Sigmoid colon (tissue), 7 donors: ENCODE data around the gene SLC7A6OS. TPM values are rescaled to one million over a fixed set of nuclear protein-coding genes. Genes with fewer than 3 reads are reported as not detected.

ENCODE experiments used
- DNase-seq: peaks from one replicate; pipeline ENCODE4 v3.0.0-alpha.2; 2019
- H3K27ac ChIP-seq, 4 donors: fragments of 200-600 bp; sonication (generic); one replicate each; pipeline ENCODE4 v1.5.1; 2016 to 2019; ENCODE audit warnings: mild to moderate bottlenecking in 1 of 4
- H3K27me3 ChIP-seq, 3 donors: fragments of 200-600 bp; sonication (generic); one replicate each; pipeline ENCODE4 v1.5.1; 2019; ENCODE audit warnings: mild to moderate bottlenecking in 1 of 3
- H3K36me3 ChIP-seq, 4 donors: fragments of 200-600 bp; sonication (generic); one replicate each; pipeline ENCODE4 v1.5.1; 2016 to 2019
- H3K4me1 ChIP-seq, 4 donors: fragments of 200-600 bp; sonication (generic); one replicate each; pipeline ENCODE4 v1.5.1; 2017 to 2019
- H3K4me3 ChIP-seq, 4 donors: fragments of 200-600 bp; sonication (generic); one replicate each; pipeline ENCODE4 v1.5.1; 2017 to 2019; ENCODE audit warnings: mild to moderate bottlenecking in 2 of 4, moderate library complexity in 1 of 4
- H3K9me3 ChIP-seq, 4 donors: fragments of 200-600 bp in 3 of 4; sonication (generic) in 3 of 4; one replicate each; pipeline versions ENCODE4 v1.5.1 to v1.6.1; 2013 to 2019
- EP300 ChIP-seq, 4 donors: sonication (generic); formaldehyde crosslinking; IDR thresholded peaks; one replicate each; pipeline ENCODE4 v1.6.1; 2017; ENCODE audit warnings: antibody characterized with exemption in 4 of 4
- POLR2A ChIP-seq, 2 donors: fragments of 450-650 bp; IDR thresholded peaks; one replicate each; pipeline ENCODE4 v1.6.1; 2016; ENCODE audit warnings: antibody characterized with exemption in 2 of 2, mild to moderate bottlenecking in 2 of 2, moderate library complexity in 2 of 2
- POLR2AphosphoS5 ChIP-seq, 4 donors: sonication (generic); formaldehyde crosslinking; IDR thresholded peaks; one replicate each; pipeline ENCODE4 v1.6.1; 2017; ENCODE audit warnings: antibody characterized with exemption in 4 of 4
- WGBS, 2 donors: extraction: QIAGEN DNeasy Blood & Tissue Kit; methylation state at CpG; one replicate each; pipeline ENCODE4 v1.1.7; 2013; 5-methylcytosine and 5-hydroxymethylcytosine counted together
- intact Hi-C: fragments of 100-400 bp; cut with DNase I; formaldehyde crosslinking; loops from one replicate; pipeline ENCODE4 v1.15.1; 2023
- polyA plus RNA-seq, 3 donors: library from polyadenylated mRNA; stranded (reverse); fragments of 200-250 nt; gene quantifications; one replicate each; pipeline ENCODE4 v1.2.3, GENCODE V29; 2013
- total RNA-seq, 4 donors: library from RNA; depleted of rRNA; stranded (reverse); fragments of >200 nt; gene quantifications; one replicate each; pipeline ENCODE4 v1.1.0, GENCODE V29; 2016
- TF ChIP-seq, protein P1 (sequence below), 4 experiments: fragments of 450-650 bp in 3 of 4; fragments of 200-600 bp in 1 of 4; IDR thresholded peaks; one replicate each; pipeline ENCODE4 v1.5.1; 2016 to 2019; ENCODE audit warnings: antibody characterized with exemption in 4 of 4, mild to moderate bottlenecking in 3 of 4, moderate library complexity in 2 of 4
- donor health status: healthy with polysubstance abuse.
- donor health status: Bipolar disorder and iron deficiency.
- donor health status: healthy.

SLC7A6OS gene
- total and polyA plus RNA-seq, 7 donors = 4.8 to 20.8 (median 10.0) TPM

DNA sequence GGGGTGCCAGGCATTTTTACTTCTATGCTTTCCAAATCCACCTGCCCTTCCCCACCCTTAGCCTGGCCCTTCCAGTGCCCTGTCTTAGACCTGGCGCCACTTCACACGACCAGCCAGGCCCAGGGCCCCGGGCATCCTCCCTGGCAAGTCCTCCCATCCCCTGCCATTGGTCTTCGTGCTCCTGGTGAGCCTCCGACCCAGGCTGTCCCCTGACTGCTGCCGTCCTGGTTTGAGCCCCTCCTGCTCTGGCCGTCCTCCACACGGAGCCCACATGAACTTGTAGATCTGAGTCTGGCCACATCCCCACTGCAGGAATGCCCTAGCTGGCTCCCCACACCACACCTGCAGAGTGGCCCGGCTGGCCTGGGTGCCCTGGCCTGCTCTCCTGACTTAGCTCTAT, 44.1 kb upstream of the SLC7A6OS start:
- Histone ChIP-seq H3K4me3 (no peak overlapping the region), H3K9me3 (no peaks in the 10 kb centered on the region), H3K27me3 (no peaks in the 10 kb centered on the region), H3K27ac (no peak overlapping the region), H3K4me1 (no peaks in the 10 kb centered on the region), H3K36me3 (peaks cover 16 to 97% (median 67%) of the 10 kb centered on the region in 4 donors)
- 93 to 96% methylated on average over 9 of the region's 9 CpGs for WGBS, 2 donors
- TF ChIP-seq, protein P1, sequence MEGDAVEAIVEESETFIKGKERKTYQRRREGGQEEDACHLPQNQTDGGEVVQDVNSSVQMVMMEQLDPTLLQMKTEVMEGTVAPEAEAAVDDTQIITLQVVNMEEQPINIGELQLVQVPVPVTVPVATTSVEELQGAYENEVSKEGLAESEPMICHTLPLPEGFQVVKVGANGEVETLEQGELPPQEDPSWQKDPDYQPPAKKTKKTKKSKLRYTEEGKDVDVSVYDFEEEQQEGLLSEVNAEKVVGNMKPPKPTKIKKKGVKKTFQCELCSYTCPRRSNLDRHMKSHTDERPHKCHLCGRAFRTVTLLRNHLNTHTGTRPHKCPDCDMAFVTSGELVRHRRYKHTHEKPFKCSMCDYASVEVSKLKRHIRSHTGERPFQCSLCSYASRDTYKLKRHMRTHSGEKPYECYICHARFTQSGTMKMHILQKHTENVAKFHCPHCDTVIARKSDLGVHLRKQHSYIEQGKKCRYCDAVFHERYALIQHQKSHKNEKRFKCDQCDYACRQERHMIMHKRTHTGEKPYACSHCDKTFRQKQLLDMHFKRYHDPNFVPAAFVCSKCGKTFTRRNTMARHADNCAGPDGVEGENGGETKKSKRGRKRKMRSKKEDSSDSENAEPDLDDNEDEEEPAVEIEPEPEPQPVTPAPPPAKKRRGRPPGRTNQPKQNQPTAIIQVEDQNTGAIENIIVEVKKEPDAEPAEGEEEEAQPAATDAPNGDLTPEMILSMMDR (IDR thresholded peaks at IDR 0.05) = no peak
- TF ChIP-seq EP300 (IDR thresholded peaks at IDR 0.05) = no peak
- TF ChIP-seq POLR2A (IDR thresholded peaks at IDR 0.05) = no peak
- no peak for TF ChIP-seq POLR2AphosphoS5 (IDR thresholded peaks at IDR 0.05)
- intact Hi-C loops = no loop called here
- DNase-seq = no peak

DNA sequence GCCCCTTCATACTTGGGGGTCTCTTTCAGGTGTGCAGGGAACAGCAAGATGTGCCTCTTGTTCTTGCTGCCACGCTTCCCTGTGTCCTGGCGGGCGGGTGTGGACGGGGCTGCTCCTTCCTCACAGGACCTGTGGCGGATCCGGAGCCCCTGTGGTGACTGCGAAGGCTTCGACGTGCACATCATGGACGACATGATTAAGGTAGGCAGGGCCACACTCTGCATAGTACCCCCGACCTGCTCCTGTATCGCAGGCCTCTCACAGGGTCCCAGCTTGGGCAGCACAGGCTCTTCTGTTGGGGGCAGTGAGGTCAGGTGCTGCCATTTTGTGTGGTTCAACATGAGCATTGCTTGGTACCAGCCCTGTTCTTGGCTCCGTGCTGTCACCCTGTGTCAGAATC, 42.6 kb upstream of the SLC7A6OS start:
- 89 to 94% methylated on average over 13 of the region's 13 CpGs for WGBS, 2 donors
- peaks cover 24 to 98% (median 73%) of the 10 kb centered on the region in 4 donors for H3K36me3 ChIP-seq
- no peak for DNase-seq

DNA sequence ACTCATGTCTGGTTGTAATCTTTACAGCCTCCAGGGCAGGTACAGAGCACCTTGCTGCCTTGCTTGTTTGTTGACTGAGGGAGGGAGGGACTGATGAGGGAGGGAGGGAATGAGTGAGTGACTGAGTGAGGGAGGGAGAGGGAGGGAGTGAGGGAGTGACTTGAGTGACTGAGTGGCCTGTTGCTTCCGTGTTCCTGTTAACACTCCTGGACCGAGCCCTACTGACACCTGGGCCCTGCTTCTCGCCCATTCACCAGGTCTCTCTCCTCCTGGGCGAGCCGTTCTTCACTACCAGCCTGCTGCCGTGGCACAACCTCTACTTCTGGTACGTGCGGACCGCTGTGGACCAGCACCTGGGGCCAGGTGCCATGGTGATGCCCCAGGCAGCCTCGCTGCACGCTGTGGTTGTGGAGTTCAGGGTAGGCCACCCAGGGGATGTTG, 41.3 kb upstream of the SLC7A6OS start:
- H3K4me1 ChIP-seq = no peaks in the 10 kb centered on the region
- H3K36me3 ChIP-seq = peaks cover 16 to 100% (median 68%) of the 10 kb centered on the region in 4 donors
- H3K9me3 ChIP-seq = no peaks in the 10 kb centered on the region
- TF ChIP-seq EP300 (IDR thresholded peaks at IDR 0.05) (no peak), POLR2AphosphoS5 (IDR thresholded peaks at IDR 0.05) (no peak), POLR2A (IDR thresholded peaks at IDR 0.05) (no peak)
- TF ChIP-seq, protein P1 (IDR thresholded peaks at IDR 0.05) = no peak
- no peaks in the 10 kb centered on the region for H3K27me3 ChIP-seq
- no peak overlapping the region for H3K4me3 ChIP-seq
- 25 to 75% methylated on average over 11 of the region's 11 CpGs for WGBS, 2 donors
- H3K27ac ChIP-seq = no peak overlapping the region
- intact Hi-C loops = no loop called here
- DNase-seq = no peak

More for the DNA sequence above, 42.6 kb upstream of the SLC7A6OS start:
- Histone ChIP-seq H3K4me3 (no peak overlapping the region), H3K27ac (no peak overlapping the region), H3K4me1 (no peaks in the 10 kb centered on the region), H3K27me3 (no peaks in the 10 kb centered on the region), H3K9me3 (no peaks in the 10 kb centered on the region)
- TF ChIP-seq, protein P1 (IDR thresholded peaks at IDR 0.05) = no peak
- TF ChIP-seq POLR2AphosphoS5 (IDR thresholded peaks at IDR 0.05) (no peak), EP300 (IDR thresholded peaks at IDR 0.05) (no peak), POLR2A (IDR thresholded peaks at IDR 0.05) (no peak)
- intact Hi-C loops = no loop called here

DNA sequence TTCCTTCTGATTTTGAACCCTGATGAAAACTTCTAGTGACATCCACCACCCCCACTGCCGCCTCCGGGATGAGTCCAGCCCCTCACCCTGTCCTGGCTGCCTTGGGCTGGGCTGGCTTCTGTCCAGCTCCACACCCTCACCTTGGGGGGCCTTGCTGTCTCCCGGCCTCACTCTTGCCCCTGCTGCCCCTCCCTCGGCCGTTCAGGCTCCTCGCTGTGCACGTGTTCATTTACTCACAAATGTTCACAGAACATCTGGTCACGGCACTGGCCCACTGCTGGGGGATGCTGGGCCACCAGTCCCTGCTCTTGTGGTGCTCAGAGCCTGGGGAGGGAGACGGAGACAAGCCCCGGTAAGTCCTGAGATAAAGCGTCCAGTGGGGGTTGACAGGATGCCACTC, 40.7 kb upstream of the SLC7A6OS start:
- no peaks in the 10 kb centered on the region for H3K9me3 ChIP-seq
- no peak for DNase-seq
- no peaks in the 10 kb centered on the region for H3K27me3 ChIP-seq
- no peak overlapping the region for H3K27ac ChIP-seq
- peaks cover 16 to 100% (median 66%) of the 10 kb centered on the region in 4 donors for H3K36me3 ChIP-seq
- intact Hi-C loops = no loop called here
- no peak overlapping the region for H3K4me3 ChIP-seq
- no peaks in the 10 kb centered on the region for H3K4me1 ChIP-seq
- WGBS, 2 donors = 26 to 74% methylated on average over 11 of the region's 11 CpGs
- TF ChIP-seq, protein P1 (IDR thresholded peaks at IDR 0.05) = no peak
- no peak for TF ChIP-seq POLR2A (IDR thresholded peaks at IDR 0.05)
- no peak for TF ChIP-seq EP300 (IDR thresholded peaks at IDR 0.05)
- no peak for TF ChIP-seq POLR2AphosphoS5 (IDR thresholded peaks at IDR 0.05)

DNA sequence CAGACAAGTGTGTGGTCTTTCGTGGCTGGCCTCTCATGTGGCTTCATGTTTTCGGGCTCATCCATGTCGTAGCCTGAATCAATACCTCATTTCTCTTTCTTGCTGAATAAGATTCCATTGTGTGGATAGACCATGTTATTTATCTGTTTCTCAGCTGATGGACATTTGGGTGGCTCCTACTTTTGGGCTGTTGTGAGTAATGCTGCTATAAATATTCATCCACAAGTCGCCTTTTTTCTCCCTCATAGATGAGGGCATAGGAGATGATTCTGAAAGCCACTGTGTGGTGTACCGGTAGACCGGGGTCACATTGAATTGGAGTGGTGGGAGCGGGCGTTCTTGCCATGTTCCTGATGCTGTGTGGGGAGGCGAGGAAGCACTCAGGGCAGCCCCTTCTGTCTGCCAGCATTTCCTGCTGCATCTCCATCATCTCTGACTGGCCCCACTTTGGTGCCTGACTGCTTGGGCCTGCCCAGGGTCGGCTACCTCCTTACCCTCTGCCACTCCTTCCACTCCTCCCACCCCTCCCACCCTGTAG, 40.1 kb upstream of the SLC7A6OS start:
- Histone ChIP-seq H3K27ac (no peak overlapping the region), H3K27me3 (no peaks in the 10 kb centered on the region), H3K9me3 (no peaks in the 10 kb centered on the region), H3K4me3 (no peak overlapping the region), H3K36me3 (peaks cover 22 to 100% (median 64%) of the 10 kb centered on the region in 4 donors), H3K4me1 (no peaks in the 10 kb centered on the region)
- DNase-seq = no peak
- intact Hi-C loops = no loop called here
- no peak for TF ChIP-seq EP300 (IDR thresholded peaks at IDR 0.05)
- 91 to 94% methylated on average over 10 of the region's 10 CpGs for WGBS, 2 donors
